Activated B cell treated with CpG ODN at 0.5 μM for 24 hours (primary cell): ENCODE measurements around the gene CCDC188. TPM values are rescaled to one million over a fixed set of nuclear protein-coding genes. Genes with fewer than 3 reads are reported as not detected.

Experiments
- ATAC-seq: fragments of 200-7000 bp; cut with Tn5 transposase; one replicate; pipeline ENCODE4 v1.10.0; 2021; ENCODE audit warnings: low read depth, mild to moderate bottlenecking, moderate library complexity
- CTCF ChIA-PET: fragments of 350-600 bp; sonication (Branson Sonifier 250); formaldehyde crosslinking; loops from one replicate; lab custom pipeline; 2021; ENCODE audit warnings: antibody characterized with exemption; lab: Charles Lee
- POLR2A ChIA-PET: fragments of 350-600 bp; sonication (Branson Sonifier 250); formaldehyde crosslinking; loops from one replicate; lab custom pipeline; 2021; ENCODE audit warnings: antibody characterized with exemption; lab: Charles Lee
- DNase-seq: peaks from one replicate; pipeline ENCODE4 v3.0.0; 2022
- H3K27ac Mint-ChIP-seq: one replicate; pipeline ENCODE4 v1.8.0; 2020; ENCODE audit warnings: mixed read lengths
- H3K27me3 Mint-ChIP-seq: one replicate; pipeline ENCODE4 v1.8.0; 2021; ENCODE audit warnings: mixed read lengths
- H3K36me3 Mint-ChIP-seq: one replicate; pipeline ENCODE4 v1.8.0; 2021; ENCODE audit warnings: low read depth, mixed read lengths
- H3K4me1 Mint-ChIP-seq: one replicate; pipeline ENCODE4 v1.8.0; 2021; ENCODE audit warnings: mixed read lengths
- H3K4me3 Mint-ChIP-seq: one replicate; pipeline ENCODE4 v1.8.0; 2020; ENCODE audit warnings: mild to moderate bottlenecking, mixed read lengths
- H3K9me3 Mint-ChIP-seq: one replicate; pipeline ENCODE4 v1.8.0; 2020; ENCODE audit warnings: mixed read lengths
- intact Hi-C: fragments of 100-400 bp; cut with micrococcal nuclease; formaldehyde crosslinking; loops from one replicate; pipeline ENCODE4 v1.15.1; 2024
- total RNA-seq: library from RNA; stranded (reverse); gene quantifications from 2 replicates; pipeline ENCODE4 v1.2.3, GENCODE V29; 2022
- TF ChIP-seq, protein P1 (sequence below): fragments of 200-600 bp; IDR thresholded peaks from one replicate; pipeline ENCODE4 v1.8.0; 2022; ENCODE audit warnings: antibody characterized with exemption, mild to moderate bottlenecking

The CCDC188 gene
- total RNA-seq, 1 donor from 2014 or later = not detected

DNA sequence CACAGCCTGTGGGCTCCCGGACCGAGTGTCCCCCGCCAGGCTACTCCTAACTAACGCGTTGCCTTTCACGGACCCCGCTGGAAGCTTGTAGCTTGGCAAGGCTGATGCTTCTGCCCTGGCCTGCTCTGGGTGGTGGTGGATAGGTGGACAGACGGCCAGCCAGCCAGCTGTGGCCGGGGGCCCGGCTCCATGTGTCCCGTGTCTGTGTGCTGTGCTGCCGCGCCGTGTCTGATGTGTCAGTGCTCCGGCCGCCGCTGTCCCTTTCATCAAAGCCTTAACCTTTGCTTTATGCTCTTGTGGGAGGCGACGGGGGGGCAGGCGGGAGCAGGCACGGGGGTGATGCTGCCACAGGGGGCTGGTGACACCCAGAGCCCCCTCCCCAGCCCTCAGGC lies 5.0 kb downstream of the CCDC188 start:
- Mint-ChIP-seq H3K27me3 (no peaks in the 10 kb centered on the region), H3K27ac (no peak overlapping the region), H3K4me1 (peaks cover 4% of the 10 kb centered on the region), H3K36me3 (peaks cover 7% of the 10 kb centered on the region), H3K4me3 (no peak overlapping the region), H3K9me3 (no peaks in the 10 kb centered on the region)
- CTCF ChIA-PET = no interaction called here
- ATAC-seq (no peak), DNase-seq (no peak)
- TF ChIP-seq, protein P1, sequence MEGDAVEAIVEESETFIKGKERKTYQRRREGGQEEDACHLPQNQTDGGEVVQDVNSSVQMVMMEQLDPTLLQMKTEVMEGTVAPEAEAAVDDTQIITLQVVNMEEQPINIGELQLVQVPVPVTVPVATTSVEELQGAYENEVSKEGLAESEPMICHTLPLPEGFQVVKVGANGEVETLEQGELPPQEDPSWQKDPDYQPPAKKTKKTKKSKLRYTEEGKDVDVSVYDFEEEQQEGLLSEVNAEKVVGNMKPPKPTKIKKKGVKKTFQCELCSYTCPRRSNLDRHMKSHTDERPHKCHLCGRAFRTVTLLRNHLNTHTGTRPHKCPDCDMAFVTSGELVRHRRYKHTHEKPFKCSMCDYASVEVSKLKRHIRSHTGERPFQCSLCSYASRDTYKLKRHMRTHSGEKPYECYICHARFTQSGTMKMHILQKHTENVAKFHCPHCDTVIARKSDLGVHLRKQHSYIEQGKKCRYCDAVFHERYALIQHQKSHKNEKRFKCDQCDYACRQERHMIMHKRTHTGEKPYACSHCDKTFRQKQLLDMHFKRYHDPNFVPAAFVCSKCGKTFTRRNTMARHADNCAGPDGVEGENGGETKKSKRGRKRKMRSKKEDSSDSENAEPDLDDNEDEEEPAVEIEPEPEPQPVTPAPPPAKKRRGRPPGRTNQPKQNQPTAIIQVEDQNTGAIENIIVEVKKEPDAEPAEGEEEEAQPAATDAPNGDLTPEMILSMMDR = no peak
- intact Hi-C loops = no loop called here
- POLR2A ChIA-PET = no interaction called here

GRCh38 chr22:20145206-20145831 lies 5.5 kb downstream of the CCDC188 start:
- Mint-ChIP-seq H3K36me3 (peaks cover 7% of the 10 kb centered on the region), H3K27ac (no peak overlapping the region), H3K9me3 (no peaks in the 10 kb centered on the region), H3K27me3 (no peaks in the 10 kb centered on the region), H3K4me1 (peaks cover 4% of the 10 kb centered on the region), H3K4me3 (no peak overlapping the region)
- ChIA-PET POLR2A (no interaction called here), CTCF (no interaction called here)
- TF ChIP-seq, protein P1 = no peak
- no peak for DNase-seq
- intact Hi-C loops = no loop called here
- ATAC-seq = no peak

GRCh38 chr22:20143883-20144665 lies 6.8 kb downstream of the CCDC188 start:
- Mint-ChIP-seq H3K36me3 (peaks cover 12% of the 10 kb centered on the region), H3K4me1 (peaks cover 4% of the 10 kb centered on the region), H3K9me3 (no peaks in the 10 kb centered on the region), H3K4me3 (no peak overlapping the region), H3K27me3 (no peaks in the 10 kb centered on the region), H3K27ac (no peak overlapping the region)
- CTCF ChIA-PET = no interaction called here
- TF ChIP-seq, protein P1 = no peak
- DNase-seq (no peak), ATAC-seq (no peak)
- intact Hi-C loops = no loop called here
- POLR2A ChIA-PET = no interaction called here

- POLR2A ChIA-PET = no interaction called here
- ATAC-seq (no peak), DNase-seq (no peak)
- Mint-ChIP-seq H3K4me1 (peaks cover 6% of the 10 kb centered on the region), H3K27ac (no peak overlapping the region), H3K9me3 (no peaks in the 10 kb centered on the region), H3K27me3 (no peaks in the 10 kb centered on the region), H3K36me3 (peaks cover 12% of the 10 kb centered on the region), H3K4me3 (no peak overlapping the region)
- CTCF ChIA-PET = no interaction called here
- intact Hi-C loops = no loop called here
- TF ChIP-seq, protein P1 = no peak
Observed at GRCh38 chr22:20142711-20143621, 7.9 kb downstream of the CCDC188 start.
